GM19239 (cell line): Measurements from ENCODE around the gene SERPINA6.
"Not testable (repeated sequence)": the region's sequence is repeated elsewhere in the genome, so short reads cannot be mapped to it uniquely, and the experiment has no call there.

ENCODE experiments used
- DNase-seq: peaks from one replicate; pipeline ENCODE4 v3.0.0; 2011; ENCODE audit warnings: low spot score; ENCODE audit not compliant: insufficient read length
- FAIRE-seq: peaks from 2 replicates; lab custom pipeline; 2011; peaks lifted over from hg19 to GRCh38; lab: Jason Lieb, UNC

Gene SERPINA6

DNA sequence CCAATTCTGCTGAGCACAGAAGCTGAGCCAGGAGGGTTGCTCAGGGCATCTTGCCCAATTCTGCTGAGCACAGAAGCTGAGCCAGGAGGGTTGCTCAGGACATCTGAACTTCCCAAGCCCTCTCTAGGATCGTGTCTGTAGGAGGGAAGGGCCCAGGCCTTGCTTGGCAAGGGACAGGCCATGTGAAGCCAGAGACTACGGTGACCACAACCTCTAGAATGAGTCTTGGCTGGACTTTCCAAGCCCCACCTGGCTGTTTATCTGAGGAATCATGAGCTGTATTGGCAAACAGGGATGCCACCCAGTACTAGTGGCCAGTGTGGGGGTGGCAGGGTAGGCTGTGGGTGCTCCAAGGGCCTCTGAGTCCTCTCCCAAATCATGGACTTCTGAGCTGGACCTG is 7.7 kb upstream of the SERPINA6 start:
- no peak for FAIRE-seq
- no peak for DNase-seq

DNA sequence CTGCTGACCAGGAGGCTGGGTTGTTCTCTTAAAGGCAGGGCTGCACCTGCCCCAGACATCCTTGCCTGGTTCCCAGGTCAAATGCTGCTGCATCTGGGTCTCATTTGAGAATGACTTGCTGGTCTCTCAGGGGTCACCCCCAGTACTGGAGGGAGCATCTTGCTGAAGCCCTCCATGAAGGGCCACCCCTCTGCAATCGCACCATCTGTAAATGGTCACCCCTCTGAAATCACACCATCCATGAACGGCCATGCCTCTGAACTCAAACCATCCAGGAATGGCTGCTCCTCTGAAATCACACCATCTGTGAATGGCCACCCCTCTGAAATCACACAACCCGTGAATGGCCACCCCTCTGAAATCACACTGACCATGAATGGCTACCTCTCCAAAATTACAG is 7.3 kb upstream of the SERPINA6 start:
- DNase-seq (no peak), FAIRE-seq (no peak)

- FAIRE-seq = no peak
- no peak for DNase-seq
Measured at GRCh38 chr14:94329857-94330256, 6.7 kb upstream of the SERPINA6 start.

DNA sequence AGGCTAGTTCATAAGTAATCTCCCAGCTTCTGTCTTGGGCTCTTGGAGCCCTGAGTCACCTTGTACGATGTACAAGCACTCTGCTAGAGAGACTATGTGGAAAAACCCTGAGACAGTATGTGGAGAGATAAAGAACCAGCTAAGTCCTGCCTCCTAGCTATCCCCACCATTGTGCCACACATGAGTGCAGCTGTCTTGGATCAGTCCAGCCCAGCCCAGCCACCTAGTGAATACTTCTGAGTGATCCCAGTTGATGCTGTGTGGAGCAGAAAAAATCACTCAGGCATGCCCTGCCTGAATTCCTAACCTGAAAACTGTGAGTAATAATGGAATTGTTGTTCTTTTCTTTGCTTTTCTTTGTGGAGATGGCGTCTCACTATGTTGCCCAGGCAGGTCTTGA is 5.1 kb upstream of the SERPINA6 start:
- no peak for FAIRE-seq
- DNase-seq = no peak

GRCh38 chr14:94321421-94322271 is 1.5 kb downstream of the SERPINA6 start:
- DNase-seq (no peak), FAIRE-seq (no peak)

GRCh38 chr14:94320243-94320642 is 2.9 kb downstream of the SERPINA6 start:
- DNase-seq (no peak), FAIRE-seq (no peak)

- DNase-seq = no peak
- no peak for FAIRE-seq
Measured at GRCh38 chr14:94317259-94317658, 5.9 kb downstream of the SERPINA6 start.

DNA sequence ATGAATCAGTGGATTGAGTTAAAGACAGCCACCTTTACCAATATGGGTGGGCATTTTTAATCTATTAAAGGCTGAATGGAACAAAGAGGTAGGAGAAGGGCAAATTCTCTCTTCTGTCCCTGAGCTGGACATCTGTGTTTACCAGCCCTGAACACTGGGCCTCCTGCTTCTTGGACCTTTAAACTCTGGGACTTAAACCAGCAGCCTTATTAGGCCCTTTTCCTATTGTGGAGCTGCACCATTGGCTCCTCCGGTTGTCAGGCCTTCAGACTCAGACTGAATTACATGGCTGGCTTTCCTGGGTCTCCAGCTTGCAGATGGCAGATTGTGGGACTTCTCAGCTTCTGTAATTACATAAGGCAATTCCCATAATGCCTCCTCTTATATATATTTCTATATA is 6.4 kb downstream of the SERPINA6 start:
- no peak for FAIRE-seq

GRCh38 chr14:94314890-94315289 is 8.2 kb downstream of the SERPINA6 start:
- DNase-seq = no peak
- no peak for FAIRE-seq

More for the DNA sequence above, 6.4 kb downstream of the SERPINA6 start:
- no peak for DNase-seq

- no peak for DNase-seq
- FAIRE-seq = no peak
Measured at GRCh38 chr14:94313991-94314655, 9.0 kb downstream of the SERPINA6 start.

DNA sequence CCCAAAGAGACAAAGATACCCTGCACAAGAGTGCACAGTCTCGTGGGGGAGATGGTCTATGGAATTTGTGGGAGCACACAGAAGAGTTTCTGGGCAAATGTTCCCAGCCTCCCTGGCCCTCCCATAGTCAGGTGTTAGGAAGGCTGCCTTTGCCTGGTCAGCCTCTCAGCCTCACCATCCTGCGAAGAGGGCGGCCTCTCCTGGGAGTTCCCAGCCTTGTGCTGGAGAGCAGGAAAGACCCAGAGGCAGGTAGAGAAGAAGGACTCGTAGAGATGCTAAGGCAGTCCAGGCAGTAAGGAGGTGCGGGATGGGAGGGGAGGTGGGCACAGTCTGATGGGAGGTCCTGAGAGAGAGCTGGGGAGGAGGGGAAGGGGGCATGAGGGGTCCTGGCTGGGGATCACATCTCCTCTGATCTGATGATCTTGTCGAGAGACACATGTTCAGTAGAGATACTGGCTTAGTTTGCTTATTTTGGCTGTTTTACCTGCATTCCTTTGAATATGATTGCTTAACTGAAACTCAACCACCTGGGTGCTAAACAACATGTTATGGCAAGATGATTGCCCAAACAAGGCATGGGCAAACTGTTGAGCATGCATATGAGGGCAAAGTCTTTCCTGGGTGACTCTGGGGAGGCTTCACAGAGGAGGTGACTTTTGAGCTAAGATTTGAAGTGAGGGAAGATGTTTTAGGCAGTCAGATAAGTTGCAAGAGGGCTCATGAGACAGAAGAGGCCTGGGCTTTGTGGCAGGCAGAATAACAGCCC is 10.5 kb downstream of the SERPINA6 start:
- DNase-seq (no peak), FAIRE-seq (no peak)

- FAIRE-seq (no peak), DNase-seq (no peak)
Measured at GRCh38 chr14:94310248-94310647, 12.9 kb downstream of the SERPINA6 start.

DNA sequence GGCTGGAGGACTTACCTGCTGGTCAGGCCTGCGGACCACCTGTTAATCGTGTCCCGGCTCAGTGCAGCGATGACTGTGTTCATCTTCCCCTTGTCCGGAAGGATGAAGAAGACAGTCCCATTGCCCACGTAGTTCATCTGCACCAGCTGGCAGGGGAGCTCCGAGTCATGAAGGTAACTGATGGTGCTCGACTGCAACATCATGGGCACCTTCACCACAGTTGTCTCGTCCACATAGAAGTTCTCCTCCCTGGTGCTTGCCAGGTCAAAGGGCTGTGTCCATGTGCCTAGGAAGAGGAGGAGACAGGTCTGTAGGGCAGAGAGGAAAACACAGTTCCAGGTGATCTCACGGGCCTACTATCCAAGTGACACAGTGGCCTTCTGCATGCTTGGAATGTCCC is 13.4 kb downstream of the SERPINA6 start:
- FAIRE-seq (no peak), DNase-seq (no peak)

DNA sequence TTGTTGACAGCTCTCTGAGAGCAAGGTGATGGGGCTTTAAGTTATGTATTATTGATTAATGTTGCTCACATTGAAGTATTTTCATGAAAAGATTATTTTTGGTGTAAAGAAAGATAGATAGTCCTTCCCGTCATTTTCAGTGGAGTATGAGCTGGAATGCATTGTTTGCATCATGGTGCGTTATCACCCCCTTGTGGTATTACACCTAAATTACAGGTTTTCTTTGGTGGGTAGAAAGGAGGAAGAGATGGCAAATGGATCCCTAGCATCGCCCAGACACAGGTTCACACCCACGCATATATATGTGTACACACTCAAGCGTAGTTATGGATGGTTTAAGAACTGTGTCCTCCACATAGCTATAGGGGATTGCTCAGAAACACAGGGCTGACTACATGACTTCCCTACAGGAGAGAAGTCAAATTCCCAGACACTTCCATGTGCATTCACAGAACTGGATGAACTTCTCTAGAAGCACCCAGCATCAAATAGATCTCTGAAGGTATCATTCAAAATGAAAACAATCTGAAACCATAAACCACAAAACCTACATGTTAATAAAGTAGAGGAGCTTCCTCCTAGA is 15.6 kb downstream of the SERPINA6 start:
- FAIRE-seq (no peak), DNase-seq (no peak)

DNA sequence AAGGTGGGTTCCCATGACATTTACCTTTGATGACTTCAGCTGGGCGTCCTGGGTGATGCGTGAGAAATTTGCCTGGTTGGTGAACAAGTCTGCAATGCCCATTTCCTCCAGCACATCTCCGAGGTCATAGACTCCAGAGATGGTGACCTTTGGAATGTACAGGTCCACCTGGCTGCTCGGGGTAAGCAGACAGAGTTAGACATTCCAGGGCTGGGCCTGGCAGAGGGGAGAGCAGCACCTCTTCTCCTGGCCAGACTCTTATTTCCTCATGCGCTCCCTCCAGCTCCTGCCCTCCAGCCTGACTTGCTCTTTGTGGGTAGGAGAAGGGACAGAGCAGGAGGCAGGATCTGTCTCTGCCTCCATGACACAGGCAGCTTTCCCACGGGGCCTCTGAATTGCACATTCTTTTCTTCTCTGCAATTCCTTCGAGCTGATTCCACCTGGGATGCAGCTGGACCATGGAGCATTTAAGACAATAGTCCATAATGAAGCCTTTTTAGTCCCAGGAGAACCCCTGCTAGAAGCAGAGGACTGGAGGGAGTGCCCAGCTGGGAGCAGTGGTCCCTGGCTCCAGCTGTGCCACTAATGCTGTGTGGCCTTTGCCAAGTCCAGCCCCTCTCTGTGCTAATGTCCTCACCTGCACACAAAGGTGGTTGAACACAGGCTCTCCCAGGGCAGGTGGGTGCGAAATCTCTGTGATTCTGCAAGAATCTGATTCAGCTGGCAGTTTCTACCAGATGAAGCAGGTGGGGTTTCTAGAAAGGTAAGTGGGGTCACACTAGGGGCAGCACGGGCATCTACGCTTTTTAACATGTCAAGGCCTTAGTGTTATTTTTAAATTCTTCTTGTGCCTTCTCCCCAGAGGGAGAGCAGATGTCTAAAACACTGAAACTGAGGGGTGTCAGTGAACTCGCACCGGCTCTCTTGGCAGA is 16.8 kb downstream of the SERPINA6 start:
- FAIRE-seq = no peak

DNA sequence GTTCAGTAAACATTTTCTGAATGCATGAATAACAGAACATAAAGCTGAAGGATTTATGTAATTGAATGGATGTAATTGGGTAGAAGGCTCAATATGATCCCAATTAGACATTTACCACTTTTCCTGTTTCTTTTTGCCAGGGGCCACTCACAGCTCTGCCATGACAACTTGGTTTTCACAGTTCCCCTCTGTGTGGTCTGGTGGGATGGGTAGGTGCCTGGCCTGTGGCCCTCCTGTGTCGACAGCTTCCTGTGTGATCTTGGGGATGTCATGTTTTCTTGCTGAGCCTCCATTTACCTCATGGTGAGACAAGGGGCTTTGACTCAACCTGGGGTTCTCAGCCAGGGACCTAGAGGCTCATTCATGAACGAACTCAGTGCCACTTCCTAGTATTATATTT is 17.5 kb downstream of the SERPINA6 start:
- FAIRE-seq (no peak), DNase-seq (no peak)

More for the DNA sequence above, 16.8 kb downstream of the SERPINA6 start:
- no peak for DNase-seq

- no peak for FAIRE-seq
- no peak for DNase-seq
Measured at GRCh38 chr14:94304243-94304642, 18.9 kb downstream of the SERPINA6 start.

- no peak for FAIRE-seq
- no peak for DNase-seq
Measured at GRCh38 chr14:94303111-94303510, 20.0 kb downstream of the SERPINA6 start.

DNA sequence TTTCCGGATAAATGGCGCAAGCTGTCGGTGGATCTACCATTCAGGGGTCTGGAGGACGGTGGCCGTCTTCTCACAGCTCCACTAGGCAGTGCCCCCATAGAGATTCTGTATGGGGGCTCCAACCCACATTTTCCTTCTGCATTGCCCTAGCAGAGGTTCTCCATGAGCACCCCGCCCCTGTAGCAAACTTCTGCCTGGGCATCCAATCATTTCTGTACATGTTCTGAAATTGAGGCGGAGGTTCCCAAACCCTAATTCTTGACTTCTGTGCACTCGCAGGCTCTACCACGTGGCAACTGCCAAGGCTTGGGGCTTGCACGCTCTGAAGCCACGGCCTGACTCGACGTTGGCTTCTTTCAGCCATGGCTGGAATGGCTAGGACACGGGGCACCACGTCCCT is 25.0 kb downstream of the SERPINA6 start:
- DNase-seq (no peak), FAIRE-seq (no peak)

- not testable (repeated sequence) for DNase-seq, FAIRE-seq
Measured at GRCh38 chr14:94296181-94296545, 27.0 kb downstream of the SERPINA6 start.
